Smooth muscle cell of the coronary artery (primary cell): ENCODE data around the gene PGGHG. TPM values are rescaled to one million over a fixed set of nuclear protein-coding genes. Genes with fewer than 3 reads are reported as not detected.

ENCODE experiments used
- total RNA-seq: library from RNA; depleted of rRNA; stranded (reverse); fragments of >200 nt; gene quantifications from 2 replicates; pipeline ENCODE4 v1.2.3, GENCODE V29; 2014; ENCODE audit warnings: low replicate concordance

PGGHG gene
- total RNA-seq: 8.8 and 12.3 TPM in 2 replicates

GRCh38 chr11:288478-289397 is at the start of gene PGGHG:
Gene PGGHG (plus strand): TSS chr11:289126. CDS start chr11:289817, 691 bp downstream.

GRCh38 chr11:278001-278951 is 10.7 kb upstream of the PGGHG start, which contains the start of gene NLRP6:
Gene NLRP6 (plus strand): TSS chr11:278407. CDS start chr11:278570, 163 bp downstream.

GRCh38 chr11:299081-299891 is 10.4 kb downstream of the PGGHG start, which contains the start of gene IFITM5:
Gene IFITM5 (minus strand): TSS chr11:299526. CDS start chr11:299490, 36 bp downstream.

GRCh38 chr11:307766-308708 is 19.1 kb downstream of the PGGHG start, which contains the start of gene IFITM2:
Gene IFITM2 (plus strand): TSS chr11:307816. CDS start chr11:308193, 377 bp downstream.

GRCh38 chr11:313787-314553 is 25.0 kb downstream of the PGGHG start, which contains the start of gene IFITM1:
Gene IFITM1 (plus strand): TSS chr11:314040. CDS start chr11:314171, 131 bp downstream.

Other genes starting within 250 kb of the PGGHG start
- not detected in 2 replicates for gene SCGB1C1, start 96.0 kb upstream of the PGGHG start, total RNA-seq
- gene BET1L, start 81.7 kb upstream of the PGGHG start, total RNA-seq: 17.9 and 26.1 TPM in 2 replicates
- 185 and 189 TPM in 2 replicates for gene RIC8A, start 81.4 kb upstream of the PGGHG start, total RNA-seq
- 7.4 and 8.7 TPM in 2 replicates for gene SIRT3, start 52.8 kb upstream of the PGGHG start, total RNA-seq
- 74.6 and 196 TPM in 2 replicates for gene PSMD13, start 52.1 kb upstream of the PGGHG start, total RNA-seq
- gene NLRP6, start 10.7 kb upstream of the PGGHG start, total RNA-seq: not detected in 2 replicates
- not detected in 2 replicates for gene IFITM5, start 10.4 kb downstream of the PGGHG start, total RNA-seq
- 63.3 and 214 TPM in 2 replicates for gene IFITM2, start 18.7 kb downstream of the PGGHG start, total RNA-seq
- 12.6 and 143 TPM in 2 replicates for gene IFITM1, start 24.9 kb downstream of the PGGHG start, total RNA-seq
- 74.6 and 147 TPM in 2 replicates for gene IFITM3, start 31.7 kb downstream of the PGGHG start, total RNA-seq
- gene B4GALNT4, start 80.4 kb downstream of the PGGHG start, total RNA-seq: 1.1 and 2.8 TPM in 2 replicates
- gene PKP3, start 105.1 kb downstream of the PGGHG start, total RNA-seq: 0.12 and 0.60 TPM in 2 replicates
- 5.7 and 17.8 TPM in 2 replicates for gene SIGIRR, start 125.9 kb downstream of the PGGHG start, total RNA-seq
- gene ANO9, start 152.9 kb downstream of the PGGHG start, total RNA-seq: not detected in 2 replicates
- 26.9 and 49.1 TPM in 2 replicates for gene PTDSS2, start 161.2 kb downstream of the PGGHG start, total RNA-seq
- 372 and 844 TPM in 2 replicates for gene RNH1, start 218.1 kb downstream of the PGGHG start, total RNA-seq
- 84.7 and 112 TPM in 2 replicates for gene HRAS, start 246.4 kb downstream of the PGGHG start, total RNA-seq
- gene LRRC56, start 248.4 kb downstream of the PGGHG start, total RNA-seq: 0.23 TPM in 2 replicates